GM12864 (cell line): Measurements from ENCODE around the gene TBC1D24.

Source experiments
- DNase-seq: peaks from one replicate; pipeline ENCODE4 v3.0.0-alpha.2; 2011; ENCODE audit warnings: low read depth
- H3K4me3 ChIP-seq: 2 replicates; pipeline ENCODE4 v1.5.1; 2011; ENCODE audit warnings: mild to moderate bottlenecking, low read depth, low read length, control low read depth
- TF ChIP-seq, protein P1 (sequence below): IDR thresholded peaks from 2 replicates; pipeline ENCODE4 v1.5.1; 2011; ENCODE audit warnings: low read depth, mild to moderate bottlenecking, moderate library complexity, low read length, control low read depth, inconsistent platforms; ENCODE audit errors: missing control alignments

TBC1D24 gene

DNA sequence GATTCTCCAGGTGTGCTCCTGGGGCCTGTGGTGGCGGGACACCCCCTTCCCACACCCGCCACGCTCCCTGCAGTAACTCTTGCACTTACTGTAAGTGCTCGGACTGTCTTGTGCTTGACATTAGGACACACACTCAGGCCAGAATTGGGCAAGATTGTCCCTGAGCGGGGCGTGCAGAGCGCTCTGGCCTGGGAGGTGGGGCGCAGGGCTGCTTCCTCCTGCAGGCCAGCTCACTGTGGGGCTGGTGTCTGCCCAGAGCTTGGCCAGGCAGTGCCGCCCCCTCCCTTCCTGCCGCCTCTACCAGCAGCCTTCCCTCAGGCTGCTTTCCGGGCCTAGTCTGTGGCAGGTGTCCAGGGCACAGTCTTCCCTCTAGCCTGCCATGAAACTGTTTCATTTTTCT lies 32.7 kb downstream of the TBC1D24 start:
- DNase-seq = no peak
- TF ChIP-seq, protein P1, sequence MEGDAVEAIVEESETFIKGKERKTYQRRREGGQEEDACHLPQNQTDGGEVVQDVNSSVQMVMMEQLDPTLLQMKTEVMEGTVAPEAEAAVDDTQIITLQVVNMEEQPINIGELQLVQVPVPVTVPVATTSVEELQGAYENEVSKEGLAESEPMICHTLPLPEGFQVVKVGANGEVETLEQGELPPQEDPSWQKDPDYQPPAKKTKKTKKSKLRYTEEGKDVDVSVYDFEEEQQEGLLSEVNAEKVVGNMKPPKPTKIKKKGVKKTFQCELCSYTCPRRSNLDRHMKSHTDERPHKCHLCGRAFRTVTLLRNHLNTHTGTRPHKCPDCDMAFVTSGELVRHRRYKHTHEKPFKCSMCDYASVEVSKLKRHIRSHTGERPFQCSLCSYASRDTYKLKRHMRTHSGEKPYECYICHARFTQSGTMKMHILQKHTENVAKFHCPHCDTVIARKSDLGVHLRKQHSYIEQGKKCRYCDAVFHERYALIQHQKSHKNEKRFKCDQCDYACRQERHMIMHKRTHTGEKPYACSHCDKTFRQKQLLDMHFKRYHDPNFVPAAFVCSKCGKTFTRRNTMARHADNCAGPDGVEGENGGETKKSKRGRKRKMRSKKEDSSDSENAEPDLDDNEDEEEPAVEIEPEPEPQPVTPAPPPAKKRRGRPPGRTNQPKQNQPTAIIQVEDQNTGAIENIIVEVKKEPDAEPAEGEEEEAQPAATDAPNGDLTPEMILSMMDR = no peak
- no peak overlapping the region for H3K4me3 ChIP-seq

DNA sequence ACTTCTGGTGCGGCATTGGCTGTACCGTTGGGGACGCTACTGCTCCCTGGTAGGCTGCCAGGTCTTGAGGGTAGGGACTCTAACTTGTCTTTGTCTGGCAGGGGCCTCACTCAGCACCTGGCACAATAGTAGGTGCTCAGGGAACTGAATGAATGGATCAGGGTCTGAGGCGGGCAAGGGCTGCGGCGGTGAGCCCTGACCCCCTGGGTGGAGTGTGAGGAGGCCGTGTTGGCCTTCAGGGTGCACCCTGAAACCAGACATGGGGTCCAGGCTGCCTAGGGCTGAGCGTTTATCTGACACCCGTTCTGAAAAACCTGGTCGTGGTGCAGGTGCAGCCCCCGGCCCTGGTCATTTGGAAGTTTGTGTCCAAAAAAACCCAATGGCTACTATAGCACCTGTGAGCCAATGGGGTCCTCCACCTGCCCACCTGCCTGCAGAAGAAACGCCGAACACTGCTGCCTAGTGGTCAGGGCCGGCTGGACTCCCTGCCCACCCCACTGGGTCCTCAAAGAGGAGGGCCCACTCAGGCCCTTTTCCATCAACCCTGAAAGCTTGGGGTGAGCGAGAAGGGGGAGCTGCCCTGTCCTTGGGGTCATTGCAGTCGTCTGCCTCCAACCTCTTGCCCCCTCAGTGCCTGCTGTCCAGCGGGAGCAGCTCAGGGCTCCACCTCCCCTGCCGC lies 33.9 kb downstream of the TBC1D24 start:
- DNase-seq = no peak
- no peak overlapping the region for H3K4me3 ChIP-seq
- TF ChIP-seq, protein P1 = no peak

DNA sequence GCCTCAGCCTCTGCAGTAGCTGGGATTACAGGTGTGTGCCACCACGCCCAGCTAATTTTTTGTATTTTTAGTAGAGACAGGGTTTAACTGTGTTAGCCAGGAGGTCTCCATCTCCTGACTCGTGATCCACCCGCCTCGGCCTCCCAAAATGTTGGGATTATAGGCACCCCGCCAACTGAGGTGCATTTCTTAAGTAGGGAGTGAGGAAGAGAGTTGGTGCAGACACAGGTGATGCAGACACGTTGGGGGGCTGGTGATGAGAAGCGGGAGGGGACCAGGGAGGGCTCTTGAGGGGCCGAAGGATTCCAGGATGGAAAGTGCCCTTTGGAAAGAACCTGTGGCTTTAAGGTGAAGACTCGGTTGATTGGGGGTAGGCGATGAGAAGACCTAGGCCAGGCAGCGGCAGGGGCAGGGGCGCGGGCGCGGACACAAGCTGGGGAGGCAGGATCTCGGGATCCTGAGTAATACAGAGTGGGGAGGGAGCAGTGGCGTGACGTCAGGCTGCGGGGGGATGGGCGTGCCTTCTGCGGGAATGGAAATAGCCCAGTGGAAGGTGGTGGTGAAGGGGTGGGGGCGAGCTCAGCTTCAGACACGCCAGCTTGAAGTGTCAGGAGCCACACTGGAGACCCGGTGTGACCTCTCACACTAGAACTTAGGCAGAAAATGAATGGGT lies 36.3 kb downstream of the TBC1D24 start:
- TF ChIP-seq, protein P1 = no peak
- no peak for DNase-seq
- H3K4me3 ChIP-seq = no peak overlapping the region

DNA sequence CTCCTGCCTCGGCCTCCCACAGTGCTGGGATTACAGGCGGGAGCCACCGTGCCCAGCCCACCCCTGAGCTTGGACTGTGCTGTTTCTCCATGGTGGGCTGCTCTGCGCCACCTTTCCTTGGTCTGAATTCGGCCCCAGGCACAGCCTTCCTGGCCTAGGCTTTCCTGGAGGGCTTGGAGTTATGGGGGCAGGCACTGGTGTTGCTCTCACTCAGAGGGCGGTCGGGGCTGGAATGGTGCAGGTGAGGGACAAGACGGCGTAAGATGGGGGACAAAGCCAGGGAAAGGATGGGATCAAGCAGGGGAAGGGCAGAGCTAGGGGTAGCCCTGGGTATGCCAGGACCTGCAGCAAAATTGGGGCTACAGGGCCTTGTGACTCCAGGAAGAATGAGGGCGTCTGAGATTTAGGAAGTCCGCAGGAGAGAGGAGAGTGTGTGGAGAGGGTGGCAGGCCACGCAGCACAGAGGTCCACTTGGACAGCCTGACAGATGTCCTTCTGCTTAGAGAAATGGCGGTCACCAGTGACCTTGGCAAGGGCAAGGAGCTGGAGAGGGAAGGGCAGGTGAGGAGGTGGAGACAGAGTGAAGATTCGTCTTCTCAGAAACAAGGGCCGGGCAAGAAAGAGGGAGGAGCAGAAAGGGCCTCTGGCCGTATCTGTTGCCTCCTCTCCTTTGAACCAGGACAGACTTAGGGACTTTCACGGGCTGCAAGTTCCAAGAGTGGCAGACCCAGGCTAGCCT lies 37.2 kb downstream of the TBC1D24 start:
- TF ChIP-seq, protein P1 = no peak
- H3K4me3 ChIP-seq = no peak overlapping the region
- DNase-seq = no peak

DNA sequence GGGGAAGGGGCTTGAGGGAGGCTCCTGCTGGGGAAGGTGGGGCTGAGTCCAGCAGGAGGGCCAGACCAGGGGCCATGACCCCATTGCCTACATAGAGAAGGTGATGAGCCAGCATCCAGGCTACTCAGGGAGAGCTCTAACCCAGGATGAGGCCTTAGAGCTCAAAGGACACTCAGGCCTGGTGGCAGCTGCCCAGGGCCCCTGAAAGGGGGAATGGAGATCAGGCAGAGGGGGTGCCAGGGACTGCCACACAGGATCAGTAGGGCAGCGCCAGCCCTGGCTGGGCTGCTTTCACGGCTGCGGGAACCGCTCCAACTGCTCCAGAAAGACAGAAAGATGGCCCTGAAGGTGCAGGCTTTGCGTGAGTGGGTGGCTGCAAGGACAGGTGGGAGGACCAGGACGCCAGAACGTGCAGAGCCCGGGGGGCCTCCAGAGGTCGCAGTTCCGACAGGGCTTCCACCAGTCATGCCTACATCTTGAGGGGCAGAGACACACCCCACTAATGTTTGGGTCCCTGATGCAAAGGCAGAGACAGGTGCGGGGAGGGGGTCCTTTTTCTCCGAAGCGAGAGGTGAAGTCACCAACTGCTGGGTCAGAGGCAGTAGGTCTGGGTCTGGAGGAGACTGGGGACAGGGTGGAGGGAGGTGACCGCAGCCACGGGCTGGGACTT lies 37.9 kb downstream of the TBC1D24 start:
- TF ChIP-seq, protein P1 = peak; percentile 32
- peak overlapping the region; percentile 60 for H3K4me3 ChIP-seq
- no peak for DNase-seq

DNA sequence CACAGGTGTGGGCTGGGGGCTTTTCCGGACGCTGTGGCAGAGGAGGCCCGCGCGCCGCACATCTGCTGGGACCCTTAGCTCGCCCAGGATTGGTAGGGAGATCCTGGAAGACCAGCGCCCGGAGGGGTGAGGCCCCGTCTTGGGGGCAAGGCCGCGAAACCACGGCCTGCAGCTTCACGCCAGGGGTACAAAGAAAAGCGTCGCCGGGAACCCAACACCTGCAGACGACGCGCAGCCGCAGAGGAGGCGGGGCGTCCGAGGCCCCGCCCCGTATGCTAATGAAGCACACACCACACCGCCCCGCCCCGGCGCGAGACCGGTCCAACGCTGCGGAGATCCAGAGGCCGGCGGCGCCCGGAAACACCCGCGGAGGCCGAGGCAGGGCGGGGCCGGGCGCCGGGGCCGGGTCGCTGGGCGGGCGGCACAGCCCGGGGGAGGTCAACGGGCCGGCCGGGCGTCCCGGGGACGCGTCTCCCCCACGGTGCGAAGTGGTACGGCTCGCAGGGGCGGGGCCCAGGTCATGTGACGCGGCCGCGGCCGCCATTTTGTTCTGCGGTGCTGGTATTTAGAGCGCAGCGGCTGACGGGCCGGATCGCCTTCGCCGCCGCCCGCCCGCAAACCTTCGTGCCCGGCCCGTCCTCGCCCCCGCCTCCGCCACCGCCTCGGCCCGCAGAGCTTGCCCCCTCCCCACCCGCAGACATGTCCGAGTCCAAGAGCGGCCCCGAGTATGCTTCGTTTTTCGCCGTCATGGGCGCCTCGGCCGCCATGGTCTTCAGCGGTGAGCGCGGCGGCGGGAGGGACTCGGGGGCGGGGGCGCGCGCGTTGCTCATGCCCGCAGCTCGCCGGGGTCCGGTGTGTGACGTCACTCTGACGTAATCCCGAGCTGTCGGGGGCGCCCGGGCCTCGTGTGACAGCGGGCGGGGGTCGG lies 38.7 kb downstream of the TBC1D24 start, which contains the start of gene ATP6V0C:
Gene ATP6V0C (plus strand): TSS at position 548 of the 928 bp plus-strand sequence. CDS start 152 bp downstream, at position 700.
- TF ChIP-seq, protein P1 = no peak
- peak within 1 kb of the TSS; percentile 60 for H3K4me3 ChIP-seq
- DNase-seq = peak; percentile 67
